Measurements from ENCODE around the gene PCDH9. TPM values are rescaled to one million over a fixed set of nuclear protein-coding genes. Genes with fewer than 3 reads are reported as not detected.

The PCDH9 gene
- total RNA-seq, 1 experiment from 2014 or later = 5.8 TPM

- Histone ChIP-seq H3K4me3 (ENCODE audit: low read depth, low read length, poor library complexity, severe bottlenecking) (no peak overlapping the region), H3K9me3 (ENCODE audit: low read depth, low read length, poor library complexity, severe bottlenecking) (no peaks in the 10 kb centered on the region), H3K36me3 (ENCODE audit: insufficient read depth, low read length, poor library complexity, severe bottlenecking) (no peaks in the 10 kb centered on the region), H3K27me3 (replicated peaks; ENCODE audit: insufficient read depth, low read depth, low read length, poor library complexity) (no peaks in the 10 kb centered on the region), H3K27ac (ENCODE audit: low read depth, low read length, poor library complexity, severe bottlenecking) (no peak overlapping the region), H3K4me1 (ENCODE audit: insufficient read depth, low read length, poor library complexity, severe bottlenecking) (no peaks in the 10 kb centered on the region)
- BruUV-seq (replicated peaks) = no TSS peak
- no peak for DNase-seq (ENCODE audit: low spot score)
- intact Hi-C loops (cut with micrococcal nuclease; ENCODE audit: unreplicated experiment) = no loop called here
- POLR2A ChIA-PET (ENCODE audit: low non-redundant PET) = no interaction called here
- TF ChIP-seq CTCF (conservative IDR thresholded peaks at IDR 0.05; ENCODE audit: low read depth, low read length) = no peak
- TF ChIP-seq EZH2 (IDR thresholded peaks at IDR 0.05; ENCODE audit: borderline replicate concordance, low read depth, low read length, poor library complexity, severe bottlenecking) = no peak
- CTCF ChIA-PET = no interaction called here
These were observed 885.2 kb downstream of the PCDH9 start for GRCh38 chr13:66344805-66345517.

- no peak for DNase-seq (ENCODE audit: low spot score)
- no peak overlapping the region for H3K27ac ChIP-seq (ENCODE audit: low read depth, low read length, poor library complexity, severe bottlenecking)
- intact Hi-C loops (cut with micrococcal nuclease; ENCODE audit: unreplicated experiment) = no loop called here
- no peaks in the 10 kb centered on the region for H3K36me3 ChIP-seq (ENCODE audit: insufficient read depth, low read length, poor library complexity, severe bottlenecking)
- no peak overlapping the region for H3K4me3 ChIP-seq (ENCODE audit: low read depth, low read length, poor library complexity, severe bottlenecking)
- BruUV-seq (replicated peaks) = no TSS peak
- TF ChIP-seq CTCF (conservative IDR thresholded peaks at IDR 0.05; ENCODE audit: low read depth, low read length) (no peak), EZH2 (IDR thresholded peaks at IDR 0.05; ENCODE audit: borderline replicate concordance, low read depth, low read length, poor library complexity, severe bottlenecking) (no peak)
- ChIA-PET CTCF (no interaction called here), POLR2A (ENCODE audit: low non-redundant PET) (no interaction called here)
- no peaks in the 10 kb centered on the region for H3K9me3 ChIP-seq (ENCODE audit: low read depth, low read length, poor library complexity, severe bottlenecking)
- no peaks in the 10 kb centered on the region for H3K4me1 ChIP-seq (ENCODE audit: insufficient read depth, low read length, poor library complexity, severe bottlenecking)
- no peaks in the 10 kb centered on the region for H3K27me3 ChIP-seq (replicated peaks; ENCODE audit: insufficient read depth, low read depth, low read length, poor library complexity)
These were observed 886.8 kb downstream of the PCDH9 start for GRCh38 chr13:66343224-66343828.

- DNase-seq (ENCODE audit: low spot score) = no peak
- no peak overlapping the region for H3K27ac ChIP-seq (ENCODE audit: low read depth, low read length, poor library complexity, severe bottlenecking)
- H3K4me1 ChIP-seq (ENCODE audit: insufficient read depth, low read length, poor library complexity, severe bottlenecking) = no peaks in the 10 kb centered on the region
- ChIA-PET CTCF (no interaction called here), POLR2A (ENCODE audit: low non-redundant PET) (no interaction called here)
- no peaks in the 10 kb centered on the region for H3K27me3 ChIP-seq (replicated peaks; ENCODE audit: insufficient read depth, low read depth, low read length, poor library complexity)
- intact Hi-C loops (cut with micrococcal nuclease; ENCODE audit: unreplicated experiment) = no loop called here
- H3K9me3 ChIP-seq (ENCODE audit: low read depth, low read length, poor library complexity, severe bottlenecking) = no peaks in the 10 kb centered on the region
- no TSS peak for BruUV-seq (replicated peaks)
- TF ChIP-seq EZH2 (IDR thresholded peaks at IDR 0.05; ENCODE audit: borderline replicate concordance, low read depth, low read length, poor library complexity, severe bottlenecking) = no peak
- TF ChIP-seq CTCF (conservative IDR thresholded peaks at IDR 0.05; ENCODE audit: low read depth, low read length) = no peak
- H3K36me3 ChIP-seq (ENCODE audit: insufficient read depth, low read length, poor library complexity, severe bottlenecking) = no peaks in the 10 kb centered on the region
- H3K4me3 ChIP-seq (ENCODE audit: low read depth, low read length, poor library complexity, severe bottlenecking) = no peak overlapping the region
These were observed 888.3 kb downstream of the PCDH9 start for GRCh38 chr13:66341635-66342377.

Measured in A673 (cell line).